Bone marrow (tissue), 2 donors: ENCODE results near the gene APBB2.
"Not testable (repeated sequence)": the region's sequence is repeated elsewhere in the genome, so short reads cannot be mapped to it uniquely, and the experiment has no call there.

Experiments
- DNase-seq, 2 donors: peaks; one replicate each; lab custom pipeline; 2025; lab: John Stamatoyannopoulos, UW

APBB2 gene

DNA sequence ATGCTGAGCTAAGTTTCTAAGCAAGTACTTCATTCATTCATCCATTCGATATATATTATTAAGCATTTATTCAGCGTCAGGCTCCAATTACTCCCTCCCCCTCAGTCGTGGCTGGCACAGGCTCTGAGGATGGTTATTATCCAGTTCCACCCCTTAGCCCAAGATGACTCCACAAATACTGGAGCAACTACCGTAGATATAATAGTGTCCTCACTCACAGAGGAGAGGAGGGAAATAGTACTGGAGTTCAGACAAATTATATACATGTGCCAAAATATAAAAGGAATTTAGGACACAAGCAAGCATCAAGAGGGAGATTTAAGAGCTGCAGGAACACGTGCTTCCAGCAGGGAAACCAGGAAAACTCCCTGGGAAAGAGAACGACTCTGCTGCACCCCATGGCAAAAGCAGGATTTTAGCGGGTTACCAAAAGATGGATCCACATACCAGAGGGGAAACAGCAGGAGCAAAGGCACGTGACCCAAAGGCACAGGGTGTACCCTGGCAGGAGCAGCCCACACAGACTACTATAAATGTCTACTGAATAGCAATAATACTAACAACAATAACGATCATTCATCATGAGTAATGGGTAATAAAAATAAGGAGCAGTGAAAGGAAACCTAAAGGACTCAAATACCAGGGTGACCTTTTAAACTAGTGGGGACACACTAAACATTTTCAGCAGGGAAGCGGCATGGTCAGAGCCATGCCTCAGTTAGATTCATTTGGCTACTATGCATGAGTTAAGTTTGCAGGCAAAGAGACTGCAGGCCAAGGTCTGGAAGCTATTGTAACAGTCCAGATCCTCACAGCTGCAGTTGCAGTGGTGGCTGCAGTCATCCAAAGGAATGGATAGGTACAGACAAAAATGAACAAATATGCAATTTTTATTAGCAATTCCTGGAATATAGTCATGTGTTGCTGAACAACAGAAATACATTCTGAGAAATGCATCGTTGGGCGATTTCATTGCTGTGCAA lies 153.7 kb downstream of the APBB2 start:
- DNase-seq: no peak

- not testable (repeated sequence) for DNase-seq
These were observed 154.9 kb downstream of the APBB2 start for GRCh38 chr4:41059411-41059810.

DNA sequence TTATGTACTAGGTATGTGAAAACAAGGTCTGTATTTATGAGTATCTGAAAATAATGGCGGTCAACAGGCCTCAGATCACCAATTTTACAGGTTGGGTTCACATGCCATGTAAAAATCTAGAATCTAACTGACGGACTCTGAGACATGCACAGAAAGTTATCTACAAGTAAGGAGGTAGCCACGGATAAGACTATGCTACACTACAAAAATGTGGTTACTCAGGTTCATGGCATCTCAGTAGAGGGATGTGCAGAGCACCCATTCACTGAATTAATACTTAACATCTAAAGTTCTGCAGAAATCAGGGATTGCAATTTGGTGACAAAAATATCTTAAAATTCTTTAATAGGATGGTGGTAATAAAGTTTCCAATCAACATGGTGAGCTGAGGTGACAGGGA lies 155.9 kb downstream of the APBB2 start:
- no peak for DNase-seq

GRCh38 chr4:41057467-41057866 lies 156.9 kb downstream of the APBB2 start:
- DNase-seq: no peak

GRCh38 chr4:41052287-41052686 lies 162.1 kb downstream of the APBB2 start:
- no peak for DNase-seq

GRCh38 chr4:41050880-41051775 lies 163.2 kb downstream of the APBB2 start:
- no peak for DNase-seq

- DNase-seq: no peak
These were observed 164.2 kb downstream of the APBB2 start for GRCh38 chr4:41050116-41050515.

- DNase-seq: not testable (repeated sequence)
These were observed 165.2 kb downstream of the APBB2 start for GRCh38 chr4:41049176-41049575.

GRCh38 chr4:41044791-41045190 lies 169.6 kb downstream of the APBB2 start:
- DNase-seq: no peak

- no peak for DNase-seq
These were observed 170.2 kb downstream of the APBB2 start for GRCh38 chr4:41044165-41044564.

DNA sequence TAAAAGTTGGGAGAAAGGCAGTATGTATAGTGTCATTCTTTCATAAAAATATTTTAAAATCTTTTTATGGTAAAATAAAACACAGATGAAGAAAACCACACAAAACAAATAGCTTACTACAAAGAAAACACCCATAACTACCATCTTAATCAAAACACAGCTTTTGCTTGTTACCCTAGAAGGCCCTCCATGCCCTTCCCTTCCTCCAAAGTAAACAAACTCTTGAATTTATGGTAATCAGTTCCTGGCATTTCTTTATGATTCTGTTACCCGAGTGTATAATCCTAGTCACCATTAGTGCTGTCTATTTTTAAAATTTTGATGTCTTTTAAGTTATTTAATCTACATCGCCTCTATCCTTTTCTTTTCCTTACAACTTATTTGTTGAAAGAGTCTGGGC lies 170.9 kb downstream of the APBB2 start:
- no peak for DNase-seq

DNA sequence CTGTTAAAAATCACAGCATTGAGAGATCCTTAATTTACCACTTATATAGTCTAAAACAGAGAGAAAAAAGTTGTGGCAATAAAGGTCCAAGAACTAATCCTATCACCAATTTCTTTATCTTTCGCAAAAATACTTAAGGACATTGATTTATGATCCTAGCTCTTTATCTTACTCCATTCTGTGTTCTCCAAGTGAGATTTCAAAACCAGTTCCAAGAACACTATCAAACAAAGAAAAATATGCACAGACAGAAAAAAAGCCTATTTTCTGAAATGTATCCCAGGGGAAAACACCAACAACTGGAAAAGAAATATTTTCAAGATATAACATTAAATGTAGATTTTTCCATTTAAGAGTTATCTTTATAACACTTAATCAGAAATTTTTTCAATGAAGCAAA lies 172.8 kb downstream of the APBB2 start:
- no peak for DNase-seq

DNA sequence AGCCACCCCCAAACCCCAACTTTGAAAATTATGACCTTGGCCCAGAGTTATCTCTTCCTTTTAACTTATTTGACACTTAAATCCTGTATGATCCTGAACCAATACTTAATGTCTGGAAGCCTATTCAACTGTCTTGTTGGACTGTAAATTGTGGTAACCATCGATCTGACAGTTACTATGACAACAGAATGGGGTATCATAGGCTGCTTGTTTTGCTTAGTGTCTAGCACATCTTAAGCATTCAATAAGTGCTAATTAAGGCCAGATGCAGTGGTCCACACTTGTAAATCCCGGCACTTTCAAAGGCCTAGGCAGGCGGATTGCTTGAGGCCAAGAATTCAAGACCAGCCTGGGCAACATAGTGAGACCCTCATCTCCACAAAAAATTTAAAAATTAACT lies 175.0 kb downstream of the APBB2 start:
- DNase-seq: no peak

DNA sequence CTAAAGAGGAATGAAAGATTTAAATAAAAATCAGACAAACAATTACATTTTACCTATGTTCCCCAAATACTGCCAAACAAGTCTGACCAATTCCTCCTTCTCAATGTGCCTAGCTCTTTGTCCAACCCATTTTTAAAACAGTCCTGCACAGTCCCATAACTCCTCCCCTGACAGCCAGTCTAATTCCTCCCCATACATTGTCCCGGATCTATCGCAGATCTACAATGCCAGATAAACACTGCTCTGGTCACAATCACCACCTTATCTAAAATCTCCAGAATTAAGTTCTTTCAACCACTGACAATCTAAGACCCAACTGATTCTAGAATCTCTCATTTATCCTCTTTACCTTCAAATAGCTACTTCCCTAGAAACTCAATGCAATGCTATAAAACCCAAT lies 176.0 kb downstream of the APBB2 start:
- DNase-seq: no peak

DNA sequence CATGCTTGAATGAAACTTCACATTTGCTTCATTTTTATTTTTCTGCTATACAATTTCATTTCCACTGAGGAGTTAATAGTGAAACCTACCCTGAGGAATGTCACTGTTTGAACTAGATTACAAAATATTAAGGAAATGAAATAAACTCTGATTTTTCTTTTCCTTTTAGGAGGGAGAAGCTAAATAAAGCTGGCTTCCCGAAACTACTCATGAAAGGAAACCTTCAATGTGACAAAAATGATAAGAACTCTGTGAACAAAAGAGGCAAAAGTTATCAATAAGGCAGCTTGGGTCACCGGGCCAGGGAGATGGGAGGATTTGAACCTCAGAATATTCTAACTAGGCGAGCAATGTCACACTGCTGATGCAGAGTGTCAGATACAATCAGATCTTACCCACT lies 185.2 kb downstream of the APBB2 start:
- no peak for DNase-seq

DNA sequence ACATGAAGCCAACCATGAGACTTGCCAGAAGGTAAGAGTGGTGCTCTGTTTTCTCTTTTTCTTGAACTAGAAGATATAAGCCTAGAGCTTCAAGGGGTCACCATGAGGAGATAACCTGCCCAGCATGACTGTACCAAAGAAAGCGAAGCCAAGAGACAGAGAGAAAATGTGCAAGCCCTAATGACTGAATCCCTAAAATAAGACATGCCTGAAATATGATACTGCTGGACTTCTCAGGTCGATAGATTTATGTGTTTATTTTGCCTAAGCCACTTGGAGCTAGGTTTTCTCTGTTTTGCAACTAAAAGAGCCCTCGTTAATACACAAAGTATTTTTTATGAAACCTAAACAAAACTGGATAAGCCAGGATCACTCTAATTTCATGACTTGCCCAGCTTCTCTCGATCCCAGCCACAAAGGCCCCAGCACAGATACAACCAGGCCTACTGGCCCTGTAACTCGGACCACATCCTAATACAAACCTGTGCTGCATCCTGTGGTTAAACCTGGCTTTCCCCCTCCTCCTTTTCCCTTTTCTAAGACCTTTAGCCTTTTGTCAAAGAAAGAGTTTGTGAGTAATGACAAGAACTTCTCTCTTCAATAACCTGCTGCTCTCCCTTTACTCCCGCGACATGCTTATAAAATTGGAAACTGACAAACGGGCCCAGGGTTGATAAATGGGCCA lies 185.8 kb downstream of the APBB2 start:
- DNase-seq: no peak

DNA sequence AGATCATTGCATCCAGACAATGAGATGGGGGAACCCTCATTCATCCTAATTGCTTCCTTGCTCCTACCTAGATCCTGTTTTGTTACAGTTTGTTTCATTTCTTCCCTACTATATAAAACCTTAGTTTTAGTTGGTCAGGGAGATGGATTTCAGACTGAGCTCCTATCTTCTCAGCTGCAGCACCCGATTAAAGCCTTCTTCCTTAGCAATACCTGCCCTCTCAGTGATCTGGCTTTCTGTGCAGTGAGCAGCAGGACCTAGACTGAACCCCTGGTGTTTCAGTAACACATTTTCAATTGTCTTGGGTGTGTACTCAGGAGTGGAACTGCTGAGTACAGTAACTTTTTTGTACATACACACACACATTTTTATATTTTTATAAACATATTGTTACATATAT lies 187.4 kb downstream of the APBB2 start:
- DNase-seq: no peak

DNA sequence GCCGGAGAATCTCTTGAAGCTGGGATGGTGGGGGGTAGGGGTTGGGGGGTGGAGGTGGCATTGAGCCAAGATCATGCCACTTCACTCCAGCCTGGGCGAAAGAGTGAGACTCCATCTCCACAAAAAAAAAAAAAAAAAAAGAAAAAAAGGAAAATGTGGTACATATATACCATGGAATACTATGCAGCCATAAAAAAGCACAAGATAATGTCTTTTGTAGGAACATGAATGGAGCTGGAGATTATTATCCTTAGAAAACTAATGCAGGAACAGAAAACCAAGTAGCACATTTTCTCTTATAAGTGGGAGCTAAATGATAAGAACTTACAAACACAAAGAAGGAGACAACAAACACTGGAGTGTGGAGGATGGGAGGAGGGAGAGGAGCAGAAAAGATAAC lies 188.5 kb downstream of the APBB2 start:
- DNase-seq: no peak

DNA sequence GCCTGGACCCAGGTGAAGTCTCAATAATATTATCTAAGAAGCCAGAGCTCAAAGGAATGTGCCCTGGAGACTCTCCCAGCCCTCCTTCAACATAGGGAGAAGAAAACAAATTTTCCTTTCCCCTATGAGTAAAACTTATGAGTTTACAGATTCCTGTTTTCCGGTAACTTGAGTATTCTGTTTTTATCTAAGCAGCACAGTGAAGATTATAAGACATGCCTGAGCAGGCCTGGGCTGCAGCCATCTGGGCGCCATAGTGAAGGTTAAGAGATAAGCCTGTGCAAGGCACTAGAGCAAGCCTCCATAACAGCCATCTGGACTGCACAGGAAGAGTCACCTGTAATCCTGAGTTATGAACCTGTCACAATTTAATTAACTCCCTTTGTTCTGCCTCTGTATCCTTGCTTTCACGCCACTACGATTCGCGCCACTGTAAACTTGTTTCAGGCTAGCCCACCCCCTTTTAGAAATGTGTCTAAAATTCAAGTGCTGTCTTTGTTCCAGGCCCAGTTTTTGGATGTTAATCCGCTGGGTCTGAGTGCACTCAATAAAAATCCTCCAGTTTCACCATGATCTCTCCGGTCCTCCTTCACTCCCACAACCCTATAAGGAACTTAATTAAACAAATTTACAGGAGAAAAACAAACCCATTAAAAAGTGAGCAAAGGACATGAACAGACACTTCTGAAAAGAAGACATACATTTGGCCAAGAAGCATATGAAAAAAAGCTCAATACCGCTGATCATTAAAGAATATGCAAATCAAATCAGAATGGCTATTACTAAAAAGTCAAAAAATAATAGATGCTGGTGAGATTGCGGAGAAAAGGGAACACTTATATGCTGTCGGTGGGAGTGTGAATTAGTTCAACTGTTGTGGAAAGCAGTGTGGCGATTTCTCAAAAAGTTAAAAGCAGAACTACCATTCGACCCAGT lies 189.5 kb downstream of the APBB2 start:
- DNase-seq: no peak

- DNase-seq: no peak
These were observed 192.2 kb downstream of the APBB2 start for GRCh38 chr4:41022116-41022515.

GRCh38 chr4:41015016-41015675 lies 199.2 kb downstream of the APBB2 start:
- DNase-seq: no peak
